ENCODE measurements around the gene AGBL4.

- TF ChIP-seq CTCF (IDR thresholded peaks at IDR 0.05 in 4 of 5, conservative IDR thresholded peaks at IDR 0.05 in 1 of 5) (no peak), POLR2A (IDR thresholded peaks at IDR 0.05) (no peak)
These were observed 1474.8 kb downstream of the AGBL4 start for GRCh38 chr1:48548985-48549384.
